ENCODE measurements around the gene MPPED2.

The MPPED2 gene

GRCh38 chr11:30360741-30361140 lies 225.4 kb downstream of the MPPED2 start:
- no peak for DNase-seq (ENCODE audit: low read depth)
